Right lobe of liver (tissue), 4 donors: ENCODE results near the gene ETFA.

ENCODE experiments used
- CTCF ChIP-seq, 4 donors: fragments of 200-600 bp in 3 of 4; fragments of 450-650 bp in 1 of 4; IDR thresholded peaks; one replicate each; pipeline versions ENCODE4 v1.5.1 to v1.8.0; 2016 to 2022; ENCODE audit warnings: antibody characterized with exemption in 4 of 4, mild to moderate bottlenecking in 2 of 4
- POLR2A ChIP-seq: fragments of 450-650 bp; IDR thresholded peaks from one replicate; pipeline ENCODE4 v1.6.1; 2017; ENCODE audit warnings: antibody characterized with exemption, mild to moderate bottlenecking
- donor health status: DM: no; HTN: no; CAD: no.
- donor health status: DM: no; HTN: no; CAD: no.
- donor health status: DM: no; HTN: yes; CAD: no.

GRCh38 chr15:76347482-76348055 lies 36.3 kb upstream of the ETFA start:
- TF ChIP-seq CTCF (IDR thresholded peaks at IDR 0.05) (no peak), POLR2A (no peak)
